ENCODE measurements around the gene CANT1.
"Not testable (repeated sequence)": the region's sequence is repeated elsewhere in the genome, so short reads cannot be mapped to it uniquely, and the experiment has no call there.

CANT1 gene

DNA sequence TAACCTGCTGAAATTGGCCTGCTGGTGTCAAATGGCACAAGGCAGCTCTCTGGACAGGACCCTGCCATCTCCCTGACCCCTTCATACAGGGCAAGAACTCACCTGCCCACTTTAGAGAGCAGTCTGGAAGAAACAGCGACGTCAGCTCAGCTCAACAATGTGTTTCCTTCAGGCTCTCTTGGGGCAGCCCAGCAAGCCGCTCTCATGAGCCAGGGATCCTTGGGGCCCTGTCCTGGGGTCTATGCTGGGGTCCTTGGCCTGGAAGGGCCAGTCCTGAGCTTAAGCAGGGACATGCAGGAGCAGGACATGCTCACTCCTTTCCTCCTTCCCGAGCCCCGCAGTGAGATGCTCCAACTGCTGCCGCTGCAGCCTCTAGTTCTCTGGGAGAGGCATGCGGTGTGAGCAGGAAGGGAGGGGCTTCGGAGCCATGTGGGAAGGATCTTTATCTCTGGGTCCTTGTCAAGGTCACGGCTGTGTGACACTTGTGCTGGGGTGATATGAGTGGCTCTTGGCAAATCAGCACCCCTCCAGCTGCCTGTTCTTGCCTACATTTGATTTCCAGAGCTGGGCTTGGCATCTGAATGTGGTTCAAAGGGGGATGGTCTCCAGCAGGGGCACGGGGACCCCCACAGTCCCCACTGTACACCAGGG is 17.8 kb upstream of the CANT1 start:
- DNase-seq, result no peak

DNA sequence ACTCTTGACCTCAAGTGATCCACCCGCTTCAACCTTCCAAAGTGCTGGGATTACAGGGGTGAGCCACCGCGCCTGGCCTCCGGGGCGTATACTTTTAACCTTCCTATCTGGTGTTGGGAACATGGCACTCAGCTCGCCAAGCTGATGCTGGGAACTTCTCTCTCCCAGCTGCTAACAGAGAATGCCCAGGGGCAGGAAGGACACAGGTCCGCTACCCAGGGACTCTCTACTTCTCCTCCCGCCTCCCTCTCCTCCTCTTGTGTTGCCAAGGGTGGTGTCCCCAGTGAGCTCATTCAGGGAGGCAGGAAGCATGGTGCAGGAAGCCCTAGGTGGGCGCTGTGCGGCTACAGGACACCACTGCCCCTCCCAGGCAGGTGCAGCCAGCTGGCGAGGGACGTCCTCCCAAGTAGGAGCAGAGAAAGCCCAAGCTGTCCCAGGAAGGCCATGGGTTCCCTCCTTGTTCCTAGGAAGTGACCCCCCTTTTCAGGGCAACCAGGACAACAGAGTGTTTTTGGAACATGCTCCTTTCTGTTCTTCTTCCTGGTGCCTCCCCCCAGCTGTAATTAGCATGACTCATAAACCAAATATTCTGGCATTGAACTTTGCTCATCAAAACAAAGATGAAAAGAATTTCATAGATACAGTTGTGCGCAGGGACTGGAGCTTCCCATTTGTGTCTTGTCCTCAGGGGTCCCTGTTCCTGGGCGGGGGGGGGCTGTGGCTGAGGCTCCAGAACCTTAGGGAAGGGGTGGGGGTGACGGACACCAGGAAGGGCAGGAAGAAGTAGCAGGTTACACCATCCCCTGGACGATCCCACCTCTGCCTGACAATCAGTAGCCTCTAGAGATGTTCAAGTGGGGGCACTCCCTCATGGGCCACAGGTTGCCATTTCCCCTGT is 17.1 kb upstream of the CANT1 start:
- no peak for DNase-seq

DNA sequence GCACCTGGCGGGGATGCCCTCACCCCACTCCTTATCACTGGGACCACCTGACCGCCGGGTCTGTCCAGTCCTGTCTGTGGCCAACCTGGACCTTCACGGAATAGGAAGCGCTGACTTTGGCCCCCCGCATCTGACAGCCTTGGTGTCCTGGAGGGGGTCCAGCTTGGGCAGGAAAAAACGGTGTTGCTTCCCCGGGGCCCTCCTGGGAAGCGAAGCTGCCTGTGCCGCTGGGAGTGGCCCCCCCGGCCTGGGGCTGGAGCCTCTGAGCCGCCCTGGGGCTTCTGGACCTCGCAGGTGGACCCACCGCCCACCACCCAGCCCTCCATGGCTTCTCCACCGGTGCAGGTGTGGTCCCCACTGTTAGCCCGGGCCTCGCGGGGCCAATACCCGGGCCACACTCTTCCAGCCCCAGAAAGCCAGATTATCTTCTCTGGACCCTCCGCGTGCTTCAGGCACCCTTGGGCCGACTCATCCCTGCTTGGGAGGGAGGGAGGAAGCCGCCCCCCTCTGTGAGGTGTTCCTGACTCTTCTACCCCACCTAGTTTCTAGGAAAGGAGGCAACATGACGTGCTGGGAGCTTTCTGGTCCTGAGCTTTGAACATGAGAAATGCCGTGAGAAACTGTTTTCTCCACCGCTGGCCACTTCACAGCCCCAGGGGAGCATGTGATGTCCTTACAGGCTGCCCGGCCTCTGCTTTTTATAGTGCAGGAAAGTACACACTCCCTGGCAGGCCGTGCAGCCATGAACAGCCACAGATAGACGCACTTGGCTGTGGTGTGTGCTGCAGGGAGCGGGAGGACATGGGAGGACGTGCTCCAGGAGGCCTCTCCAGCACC is 15.6 kb upstream of the CANT1 start:
- DNase-seq, result no peak

GRCh38 chr17:79023886-79024771 is 14.6 kb upstream of the CANT1 start, which contains the start of gene C1QTNF1:
TSS of gene C1QTNF1 (plus strand) at chr17:79024169. CDS start at chr17:79043969, 19,800 bp downstream.
- no peak for DNase-seq

DNA sequence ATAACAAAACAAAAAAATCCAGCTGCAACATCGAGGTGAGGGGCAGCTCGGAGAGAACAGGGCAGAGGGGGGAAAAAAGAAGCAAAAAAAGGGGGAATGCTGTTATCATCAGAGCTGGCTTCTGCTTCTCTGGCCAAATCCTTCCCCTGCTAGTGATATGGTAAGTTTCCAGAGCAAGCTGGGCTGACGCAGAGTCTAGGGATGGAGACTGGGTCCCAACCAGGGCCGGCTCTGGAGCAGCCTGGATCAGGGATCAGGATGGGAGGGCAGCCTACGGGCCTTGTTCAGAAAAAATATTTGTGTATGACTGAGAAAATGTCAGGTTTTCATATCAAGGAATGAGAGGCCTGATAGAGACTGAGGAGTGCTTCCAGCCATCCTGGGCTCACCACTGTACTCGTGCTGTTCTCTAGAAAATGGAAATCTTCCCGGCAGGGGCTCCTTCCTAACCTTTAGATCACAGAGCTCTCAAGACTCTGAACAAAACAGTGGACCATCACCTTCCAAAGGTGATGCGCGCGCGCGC is 13.7 kb upstream of the CANT1 start:
- DNase-seq, result no peak

GRCh38 chr17:79022507-79022991 is 13.0 kb upstream of the CANT1 start:
- no peak for DNase-seq

DNA sequence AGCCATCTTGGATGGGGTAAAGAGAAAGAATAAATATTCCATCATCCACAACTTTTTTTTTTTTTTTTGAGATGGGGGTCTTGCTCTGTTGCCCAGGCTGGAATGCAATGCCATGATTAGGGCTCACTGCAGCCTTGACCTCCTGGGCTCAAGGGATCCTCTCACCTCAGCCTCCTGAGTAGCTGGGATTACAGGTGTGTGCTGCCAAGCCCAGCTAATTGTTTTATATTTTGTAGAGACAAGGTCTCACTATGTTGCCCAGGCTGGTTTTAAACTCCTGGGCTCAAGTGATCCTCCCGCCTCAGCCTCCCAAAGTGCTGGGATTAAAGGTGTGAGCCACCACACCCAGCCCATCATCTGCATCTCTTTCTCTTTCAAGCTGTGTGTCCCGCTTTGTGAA is 12.4 kb upstream of the CANT1 start:
- DNase-seq, result not testable (repeated sequence)

- no peak for DNase-seq
Measured at GRCh38 chr17:79020631-79021301, 11.2 kb upstream of the CANT1 start.

GRCh38 chr17:79019632-79020584 is 10.3 kb upstream of the CANT1 start:
- DNase-seq, result peak; percentile 42 to 44

DNA sequence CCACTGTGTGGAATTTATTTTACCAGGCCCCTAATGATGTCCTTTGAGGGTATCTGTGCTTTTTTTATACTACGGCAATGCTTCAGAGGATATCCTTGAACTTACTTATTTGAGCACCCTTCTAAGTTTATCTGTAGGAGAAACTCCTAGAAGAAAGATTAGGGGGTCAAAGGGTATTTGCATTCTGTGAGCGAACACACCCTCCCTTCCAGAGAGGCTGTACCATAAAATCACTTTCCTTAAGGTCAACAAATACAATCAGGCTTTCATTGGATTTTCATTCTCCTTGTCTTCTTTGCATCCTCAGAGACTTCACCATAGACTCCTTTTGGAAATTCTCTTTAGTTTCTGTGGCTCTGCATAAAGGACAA is 9.7 kb upstream of the CANT1 start:
- DNase-seq, result no peak

- no peak for DNase-seq
Measured at GRCh38 chr17:79018370-79018695, 8.8 kb upstream of the CANT1 start.

GRCh38 chr17:79017546-79018369 is 8.2 kb upstream of the CANT1 start:
- no peak for DNase-seq

GRCh38 chr17:79014158-79014758 is 4.7 kb upstream of the CANT1 start:
- DNase-seq, result no peak

- no peak for DNase-seq
Measured at GRCh38 chr17:79012563-79013134, 3.1 kb upstream of the CANT1 start.

DNA sequence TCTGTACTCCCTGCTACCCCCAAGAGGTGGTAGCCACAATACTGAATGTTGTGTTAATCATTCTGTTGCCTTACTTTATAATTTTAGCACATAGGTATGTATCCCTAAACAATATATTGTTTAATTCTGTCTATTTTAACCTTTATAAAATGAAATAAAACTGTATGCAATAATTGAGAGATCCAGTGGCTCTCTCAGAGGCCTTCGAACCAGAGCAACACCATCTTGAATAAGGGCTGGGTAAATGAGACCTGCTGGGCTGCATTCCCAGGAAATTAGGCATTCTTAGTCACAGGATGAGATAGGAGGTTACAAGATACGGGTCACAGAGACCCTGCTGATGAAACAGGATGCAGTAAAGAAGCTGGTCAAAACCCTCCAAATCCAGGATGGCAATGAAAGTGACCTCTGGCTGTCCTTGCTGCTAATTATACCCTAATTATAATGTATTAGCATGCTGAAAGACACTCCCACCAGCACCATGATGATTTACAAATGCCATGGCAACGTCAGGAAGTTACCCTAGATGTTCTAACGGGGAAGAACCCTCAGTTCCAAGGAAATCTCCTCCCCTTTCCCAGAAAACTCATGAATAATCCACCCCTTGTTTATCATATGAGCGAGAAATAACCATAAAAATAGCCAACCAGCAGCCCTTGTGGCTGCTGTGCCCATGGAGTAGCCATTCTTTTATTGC is 2.0 kb upstream of the CANT1 start:
- DNase-seq, result no peak

GRCh38 chr17:79010304-79010646 is 711 bp upstream of the CANT1 start:
- DNase-seq, result no peak

DNA sequence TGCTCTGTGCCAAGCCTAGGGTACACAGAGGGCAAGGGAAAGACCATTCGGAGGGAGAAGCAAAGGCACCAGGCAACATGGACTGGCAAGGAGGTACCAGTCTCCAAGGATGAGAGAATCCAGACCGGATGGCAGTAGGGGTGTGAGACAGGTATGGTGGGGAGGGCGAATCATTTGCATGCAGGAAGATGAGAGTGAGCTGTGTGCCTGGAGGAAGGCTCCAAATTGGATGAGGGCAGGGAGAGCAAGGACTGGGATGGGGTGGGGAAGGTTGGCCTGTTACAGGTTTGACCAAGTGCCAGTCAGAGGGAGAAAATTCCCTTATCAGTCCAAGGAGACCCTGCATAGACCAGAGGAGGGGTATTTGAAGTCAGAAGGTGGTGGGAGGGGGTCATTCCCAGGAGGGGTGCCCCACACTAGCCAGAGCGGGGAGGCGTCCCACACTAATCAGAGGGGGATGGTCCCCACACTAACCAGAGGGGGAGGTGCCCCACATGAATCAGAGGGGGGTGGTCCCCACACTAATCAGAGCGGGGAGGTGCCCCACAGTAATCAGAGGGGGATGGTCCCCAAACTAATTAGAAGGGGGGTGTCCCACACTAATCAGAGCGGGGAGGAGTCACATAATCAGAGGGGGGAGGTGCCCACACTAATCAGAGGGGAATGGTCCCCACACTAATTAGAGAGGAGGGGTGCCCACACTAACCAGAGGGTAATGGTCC is 737 bp downstream of the CANT1 start:
- DNase-seq, result no peak

Data from activated CD4-positive, alpha-beta T cell treated with anti-CD3 and anti-CD28 coated beads, Interleukin-2, amount 50 U/mL, for 4 hours (primary cell).